Retinal pigment epithelial cell (primary cell): ENCODE data around the gene GARIN5A.

Source experiments
- DNase-seq: peaks from one replicate; pipeline ENCODE4 v3.0.0-alpha.2; 2010; ENCODE audit warnings: low read depth
- H3K4me3 ChIP-seq: 2 replicates; pipeline ENCODE4 v1.5.1; 2011; ENCODE audit warnings: mild to moderate bottlenecking, low read length, control low read depth, moderate library complexity
- CTCF ChIP-seq: conservative IDR thresholded peaks from 2 replicates; pipeline ENCODE4 v1.5.1; 2011; ENCODE audit warnings: low read depth, low read length, control low read depth, inconsistent platforms

GARIN5A gene

DNA sequence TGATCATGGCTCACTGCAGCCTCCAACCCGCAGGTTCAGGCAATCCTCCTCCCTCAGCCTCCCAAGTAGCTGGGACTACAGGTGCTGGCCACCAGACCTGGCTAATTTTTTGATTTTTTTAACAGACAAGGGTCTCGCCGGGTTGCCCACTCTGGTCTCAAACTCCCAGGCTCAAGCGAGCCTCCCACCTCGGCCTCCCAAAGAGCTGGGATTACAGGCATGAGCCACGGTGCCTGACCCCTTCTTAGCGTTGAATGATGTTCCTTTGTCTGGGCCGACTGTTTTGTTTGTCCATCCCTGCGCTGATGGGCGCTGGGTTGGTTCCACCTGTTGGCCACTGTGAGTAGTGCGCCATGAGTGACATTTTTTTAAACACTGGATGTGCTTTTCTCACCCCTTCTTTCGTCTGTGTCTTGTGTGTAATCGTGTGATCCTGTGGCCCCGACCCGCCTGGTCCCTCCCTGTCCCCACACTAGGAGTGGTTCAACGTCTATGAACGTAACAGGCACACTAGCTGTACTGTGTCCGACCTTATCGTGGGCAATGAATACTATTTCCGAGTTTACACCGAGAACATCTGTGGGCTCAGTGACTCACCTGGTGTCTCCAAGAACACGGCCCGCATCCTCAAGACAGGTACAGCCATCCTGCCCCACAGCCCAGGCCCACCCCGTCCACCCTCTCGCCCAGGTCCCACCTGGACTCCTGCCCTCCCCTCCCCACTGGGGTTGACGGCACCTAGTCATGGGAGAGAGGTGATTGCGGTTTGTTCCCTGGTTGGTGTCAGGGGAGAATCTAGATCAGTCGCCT lies 15.4 kb downstream of the GARIN5A start:
- TF ChIP-seq CTCF = peak; percentile 85
- peak; percentile 19 for DNase-seq
- H3K4me3 ChIP-seq = no peak overlapping the region

DNA sequence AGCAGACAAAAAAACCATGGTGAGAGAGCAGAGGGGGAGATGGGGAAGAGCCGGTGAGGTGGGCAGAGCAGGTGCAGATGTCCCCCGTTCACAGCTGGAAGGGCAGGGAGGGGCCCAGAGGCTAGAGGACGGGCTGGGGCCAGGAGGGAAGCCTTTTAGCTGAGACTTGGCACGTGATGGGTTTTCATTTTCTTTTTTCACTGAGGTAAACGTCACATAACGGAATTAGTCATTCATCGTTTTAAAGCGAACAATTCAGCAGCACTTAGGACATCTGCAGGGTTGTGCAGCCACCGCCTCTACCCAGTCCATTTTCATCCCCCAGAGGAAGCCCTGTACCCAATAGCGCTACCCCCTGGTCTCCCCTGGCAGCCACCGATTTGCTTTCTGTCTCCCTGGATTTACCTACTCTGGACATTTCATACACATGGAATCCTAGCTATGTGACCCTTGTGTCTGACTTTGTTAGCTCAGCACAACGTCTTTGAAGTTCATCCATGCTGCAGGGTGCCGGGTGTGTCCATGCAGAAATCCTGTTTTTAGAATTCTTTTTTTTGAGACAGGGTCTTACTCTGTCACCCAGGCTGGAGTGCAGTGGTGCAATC lies 16.4 kb downstream of the GARIN5A start:
- DNase-seq = peak; percentile 71
- TF ChIP-seq CTCF = peak; percentile 43
- H3K4me3 ChIP-seq = no peak overlapping the region

GRCh38 chr19:50459638-50460037 lies 17.0 kb downstream of the GARIN5A start:
- H3K4me3 ChIP-seq = no peak overlapping the region
- no peak for DNase-seq
- no peak for TF ChIP-seq CTCF

GRCh38 chr19:50459067-50459456 lies 17.6 kb downstream of the GARIN5A start:
- no peak for DNase-seq
- TF ChIP-seq CTCF = no peak
- H3K4me3 ChIP-seq = no peak overlapping the region

DNA sequence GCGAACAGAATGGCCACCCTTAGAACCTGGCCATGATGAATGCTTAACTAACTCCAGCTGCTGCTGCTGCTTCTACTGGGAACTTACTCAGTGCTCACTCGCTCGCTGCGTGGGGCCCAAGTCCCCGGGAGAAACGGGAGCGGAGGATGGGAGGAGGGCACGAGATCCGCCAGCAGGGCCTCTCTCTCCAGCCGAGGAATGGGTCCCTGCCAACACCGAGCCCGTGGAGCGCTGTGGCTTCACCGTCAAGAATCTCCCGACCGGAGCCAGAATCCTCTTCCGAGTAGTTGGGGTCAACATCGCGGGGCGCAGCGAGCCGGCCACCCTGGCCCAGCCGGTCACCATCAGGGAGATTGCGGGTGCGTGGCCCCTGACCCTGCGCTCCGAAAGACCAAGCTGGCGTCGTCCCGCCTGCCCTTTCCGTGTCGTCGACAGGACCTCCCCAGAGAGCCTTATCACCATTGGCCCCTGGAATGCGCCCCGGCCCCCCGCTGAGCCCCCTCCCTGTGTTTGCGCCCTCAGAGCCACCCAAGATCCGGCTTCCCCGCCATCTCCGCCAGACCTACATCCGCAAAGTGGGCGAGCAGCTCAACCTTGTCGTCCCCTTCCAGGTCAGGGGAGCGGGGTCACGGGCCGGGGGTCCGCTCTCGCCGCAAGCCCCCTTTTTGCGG lies 18.1 kb downstream of the GARIN5A start:
- no peak overlapping the region for H3K4me3 ChIP-seq
- DNase-seq = no peak
- no peak for TF ChIP-seq CTCF

DNA sequence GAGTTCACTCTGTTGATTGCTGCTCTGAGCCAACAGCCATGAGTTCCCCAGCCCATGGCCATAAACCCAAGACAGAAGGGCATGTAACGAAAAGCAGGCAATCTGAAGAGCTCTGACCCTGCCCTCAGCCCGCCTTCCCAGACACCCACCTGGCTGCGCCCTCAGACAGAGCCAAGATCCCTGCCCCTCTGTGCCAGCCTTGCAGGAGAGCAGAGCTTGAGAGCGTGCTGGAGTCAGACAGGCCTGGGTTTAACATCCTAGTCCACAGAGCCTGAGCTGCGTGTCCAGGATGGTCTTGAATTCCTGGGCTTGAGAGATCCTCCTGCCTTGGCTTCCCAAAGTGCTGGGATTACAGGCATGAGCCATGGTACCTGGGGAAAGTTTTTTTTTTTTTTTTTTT lies 19.3 kb downstream of the GARIN5A start:
- no peak for DNase-seq
- H3K4me3 ChIP-seq = no peak overlapping the region
- TF ChIP-seq CTCF = no peak
